Activated naive CD4-positive, alpha-beta T cell treated with anti-CD3 and anti-CD28 coated beads, Interleukin-2, amount 50 U/mL, for 72 hours (primary cell): Measurements from ENCODE around the gene LSAMP. TPM values are rescaled to one million over a fixed set of nuclear protein-coding genes. Genes with fewer than 3 reads are reported as not detected.
A peak's percentile ranks its signal among the peaks of the same experiment; 100 is the strongest.

Experiments used
- ATAC-seq, 2 donors: fragments of 150-1000 bp; cut with Tn5 transposase; 2 replicates each; pipeline ENCODE4 v1.10.0; 2021; ENCODE audit warnings: mild to moderate bottlenecking in 2 of 2, moderate library complexity in 2 of 2
- DNase-seq, 2 donors: peaks; one replicate each; pipeline ENCODE4 v3.0.0; 2021 to 2022; ENCODE audit warnings: low spot score in 2 of 2
- H3K27ac Mint-ChIP-seq, 2 donors: one replicate each; pipeline ENCODE4 v1.8.0; 2022; ENCODE audit warnings: mild to moderate bottlenecking in 2 of 2, mixed read lengths in 2 of 2
- H3K36me3 Mint-ChIP-seq, 2 donors: one replicate each; pipeline ENCODE4 v1.8.0; 2022; ENCODE audit warnings: mixed read lengths in 2 of 2
- H3K9me3 Mint-ChIP-seq, 2 donors: one replicate each; pipeline ENCODE4 v1.8.0; 2022; ENCODE audit warnings: mixed read lengths in 2 of 2
- total RNA-seq, 2 donors: library from RNA; stranded (reverse); gene quantifications; one replicate each; pipeline ENCODE4 v1.2.3, GENCODE V29; 2022

The LSAMP gene
- total RNA-seq, 2 donors from 2014 or later, result not detected

DNA sequence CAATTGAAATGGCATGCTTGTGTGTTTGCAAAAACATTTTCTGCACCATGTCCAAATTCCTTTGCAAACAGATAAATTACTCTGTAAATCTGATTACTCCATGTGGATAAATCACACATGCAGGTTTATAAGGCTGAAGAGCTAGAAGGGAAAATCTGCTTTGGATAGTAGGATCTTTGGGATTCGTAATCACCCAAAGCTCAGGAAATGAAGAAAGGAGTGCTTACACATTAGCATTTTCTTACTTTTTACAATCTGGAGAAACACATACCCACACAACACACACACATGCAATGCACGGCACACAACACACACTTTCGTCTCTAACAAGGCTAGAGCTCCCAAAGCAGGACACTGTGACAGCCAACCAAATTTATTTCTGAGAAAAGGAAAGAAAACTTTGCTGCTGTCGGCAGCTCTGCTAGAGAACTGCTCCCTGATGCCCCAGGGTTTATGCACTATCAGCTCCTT is 2.1 kb downstream of the LSAMP start:
- no peak for ATAC-seq
- DNase-seq, result no peak
- peaks cover 4 to 11% of the 10 kb centered on the region in 2 donors for H3K9me3 Mint-ChIP-seq

DNA sequence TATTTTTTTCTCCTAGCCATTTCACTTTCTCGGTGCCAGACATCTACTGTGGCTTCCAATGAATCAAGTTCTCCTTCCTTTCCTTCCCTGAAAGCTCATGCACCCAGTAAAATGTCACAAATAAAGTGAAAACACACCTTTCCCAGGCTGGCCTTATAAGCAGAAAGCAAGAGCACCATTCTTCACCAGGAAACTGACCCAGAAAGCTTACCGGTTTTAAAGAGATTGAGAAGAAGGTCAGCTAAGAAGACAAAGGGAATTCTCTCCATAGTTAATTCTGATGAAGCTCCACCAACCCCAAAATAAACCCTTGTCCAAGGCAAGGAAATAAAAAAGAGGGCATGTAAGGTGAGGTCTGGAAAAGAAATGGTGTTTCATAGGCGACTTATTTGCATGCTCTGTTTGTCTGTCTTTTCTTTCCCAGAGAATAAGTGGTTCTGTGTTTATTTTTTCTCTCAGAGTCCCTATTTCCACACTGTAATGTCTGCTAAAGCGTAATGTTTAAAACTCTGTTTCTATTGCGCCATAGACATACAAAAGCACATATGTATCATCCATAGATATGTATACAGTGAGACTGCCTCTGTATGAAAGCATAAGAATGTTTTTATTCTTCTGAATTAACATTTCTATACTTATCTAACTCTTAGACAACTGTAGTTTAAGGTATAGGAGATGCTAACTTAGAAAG is 2.8 kb downstream of the LSAMP start:
- Mint-ChIP-seq H3K9me3 (peaks cover 4 to 9% of the 10 kb centered on the region in 2 donors), H3K27ac (no peak overlapping the region), H3K36me3 (peaks cover 0 to 8% of the 10 kb centered on the region in 2 donors)
- ATAC-seq, result no peak
- DNase-seq, result no peak

More for the DNA sequence above, 2.1 kb downstream of the LSAMP start:
- no peak overlapping the region for H3K27ac Mint-ChIP-seq
- peaks cover 0 to 8% of the 10 kb centered on the region in 2 donors for H3K36me3 Mint-ChIP-seq

DNA sequence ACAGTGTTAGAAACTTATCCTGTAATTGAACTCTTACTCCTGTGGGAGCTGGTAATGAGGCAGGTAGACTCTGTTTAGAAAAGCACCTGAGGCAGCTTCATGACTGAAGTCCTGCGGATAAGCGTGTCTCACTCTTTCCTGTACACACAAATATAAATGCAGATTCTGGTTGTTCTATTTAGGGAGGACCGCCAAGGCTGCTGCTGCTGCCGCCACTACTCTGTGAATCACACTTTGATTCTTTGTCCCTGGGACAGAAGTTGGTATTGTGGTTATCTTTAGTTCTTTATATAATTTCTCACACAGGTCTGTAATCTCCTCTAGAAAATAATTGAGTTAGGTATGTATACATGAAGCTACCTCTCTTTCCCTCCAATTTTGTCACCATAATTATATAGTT is 3.6 kb downstream of the LSAMP start:
- Mint-ChIP-seq H3K9me3 (peaks cover 4 to 6% of the 10 kb centered on the region in 2 donors), H3K27ac (no peak overlapping the region), H3K36me3 (peaks cover 0 to 8% of the 10 kb centered on the region in 2 donors)
- DNase-seq, result no peak
- ATAC-seq, result no peak

- ATAC-seq, result peak in 1 of 2 donors; percentile 53
- Mint-ChIP-seq H3K9me3 (peaks cover 6 to 13% of the 10 kb centered on the region in 2 donors), H3K36me3 (peaks cover 0 to 8% of the 10 kb centered on the region in 2 donors)
Observed at GRCh38 chr3:116440196-116440595, 5.1 kb downstream of the LSAMP start.

DNA sequence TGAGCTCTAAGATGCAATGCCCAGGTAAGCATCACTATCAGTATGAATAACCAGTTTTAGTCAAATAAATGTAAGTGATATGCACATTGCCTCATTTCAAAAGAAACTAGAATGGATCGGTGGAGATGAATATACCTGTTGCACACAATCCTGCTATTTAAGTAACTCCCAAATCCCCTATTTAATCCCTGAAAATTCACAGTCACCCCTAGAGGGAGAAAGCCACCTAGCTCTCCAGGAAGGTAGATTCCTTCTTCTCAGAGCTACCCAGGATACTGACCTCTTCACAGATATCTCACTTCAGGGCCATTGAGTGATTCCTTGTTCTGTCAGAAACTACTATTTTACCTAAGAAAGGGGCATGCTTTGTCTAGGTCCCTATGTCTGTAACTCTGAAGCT is 11.7 kb downstream of the LSAMP start:
- H3K9me3 Mint-ChIP-seq, result peaks cover 12 to 21% of the 10 kb centered on the region in 2 donors
- no peak for ATAC-seq
- H3K27ac Mint-ChIP-seq, result no peak overlapping the region
- H3K36me3 Mint-ChIP-seq, result no peaks in the 10 kb centered on the region
- no peak for DNase-seq

More at GRCh38 chr3:116440196-116440595, 5.1 kb downstream of the LSAMP start:
- H3K27ac Mint-ChIP-seq, result no peak overlapping the region
- DNase-seq, result no peak

DNA sequence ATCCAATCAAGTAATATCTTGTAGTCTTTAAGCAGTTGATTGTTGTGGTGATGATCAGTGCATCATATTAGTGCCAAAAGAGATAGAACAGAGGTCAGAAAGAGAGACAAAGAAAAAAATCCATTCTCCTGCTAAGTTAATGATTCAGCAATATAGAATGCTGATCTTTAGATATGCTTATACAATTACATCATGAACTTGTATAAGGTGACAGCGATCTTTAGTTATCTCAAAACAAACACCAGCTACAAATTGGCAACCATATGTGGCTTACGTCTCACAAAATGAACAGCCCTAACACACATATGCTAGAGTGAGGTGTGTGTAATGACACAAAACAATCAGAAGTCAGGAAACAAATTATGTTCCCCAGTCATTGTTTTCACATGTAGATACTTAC is 12.5 kb downstream of the LSAMP start:
- Mint-ChIP-seq H3K36me3 (no peaks in the 10 kb centered on the region), H3K9me3 (peaks cover 15 to 21% of the 10 kb centered on the region in 2 donors), H3K27ac (no peak overlapping the region)
- DNase-seq, result no peak
- no peak for ATAC-seq

DNA sequence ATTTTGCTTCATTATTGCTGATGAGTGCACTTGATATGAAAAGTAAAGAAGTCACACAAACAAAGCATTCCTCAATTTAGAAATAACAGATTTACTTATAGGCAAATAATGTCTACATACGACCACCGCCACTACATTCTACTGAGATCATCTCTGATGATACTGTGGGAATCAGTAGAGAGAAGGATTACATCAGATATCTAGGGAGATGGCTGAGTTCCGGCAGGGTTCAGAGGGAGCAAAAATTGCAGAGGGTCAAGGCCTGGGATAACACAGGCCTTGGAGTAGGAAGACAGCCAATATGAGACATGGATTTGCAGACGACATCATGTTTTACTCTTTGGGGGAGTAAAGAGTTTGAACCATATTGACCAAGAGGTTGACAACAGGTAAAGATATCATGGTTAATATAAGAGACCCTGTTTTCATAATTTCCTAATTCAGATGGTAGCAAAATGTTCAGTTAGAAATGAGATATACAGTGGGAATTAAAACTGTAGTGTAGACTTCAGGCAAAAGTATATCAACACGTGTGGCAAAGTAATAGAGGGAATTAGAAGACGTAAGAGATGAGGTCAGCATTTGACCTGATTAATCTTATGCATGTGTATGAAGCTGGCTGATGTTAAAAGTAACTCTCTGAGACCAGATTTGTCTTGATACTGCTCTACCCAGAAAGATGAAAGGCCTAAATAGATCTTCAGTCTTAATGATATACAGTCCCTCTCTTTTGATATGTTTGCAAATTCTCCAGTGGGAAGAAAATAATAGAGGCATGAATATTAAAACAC is 15.6 kb downstream of the LSAMP start:
- ATAC-seq (no peak), DNase-seq (no peak)
- Mint-ChIP-seq H3K36me3 (no peaks in the 10 kb centered on the region), H3K27ac (no peak overlapping the region), H3K9me3 (peaks cover 11 to 18% of the 10 kb centered on the region in 2 donors)

GRCh38 chr3:116426036-116426435 is 19.3 kb downstream of the LSAMP start:
- no peak for ATAC-seq
- H3K27ac Mint-ChIP-seq, result no peak overlapping the region
- H3K9me3 Mint-ChIP-seq, result peaks cover 10 to 17% of the 10 kb centered on the region in 2 donors
- DNase-seq, result no peak
- H3K36me3 Mint-ChIP-seq, result no peaks in the 10 kb centered on the region

- no peak for DNase-seq
- Mint-ChIP-seq H3K9me3 (peaks cover 10 to 17% of the 10 kb centered on the region in 2 donors), H3K36me3 (no peaks in the 10 kb centered on the region), H3K27ac (no peak overlapping the region)
- ATAC-seq, result no peak
Observed at GRCh38 chr3:116425126-116425525, 20.2 kb downstream of the LSAMP start.

- Mint-ChIP-seq H3K36me3 (no peaks in the 10 kb centered on the region), H3K9me3 (peaks cover 9 to 12% of the 10 kb centered on the region in 2 donors), H3K27ac (no peak overlapping the region)
- DNase-seq (no peak), ATAC-seq (no peak)
Observed at GRCh38 chr3:116423945-116424344, 21.3 kb downstream of the LSAMP start.

GRCh38 chr3:116423374-116423773 is 21.9 kb downstream of the LSAMP start:
- ATAC-seq (no peak), DNase-seq (no peak)
- peaks cover 15% of the 10 kb centered on the region in 2 donors for H3K9me3 Mint-ChIP-seq
- no peaks in the 10 kb centered on the region for H3K36me3 Mint-ChIP-seq
- no peak overlapping the region for H3K27ac Mint-ChIP-seq

DNA sequence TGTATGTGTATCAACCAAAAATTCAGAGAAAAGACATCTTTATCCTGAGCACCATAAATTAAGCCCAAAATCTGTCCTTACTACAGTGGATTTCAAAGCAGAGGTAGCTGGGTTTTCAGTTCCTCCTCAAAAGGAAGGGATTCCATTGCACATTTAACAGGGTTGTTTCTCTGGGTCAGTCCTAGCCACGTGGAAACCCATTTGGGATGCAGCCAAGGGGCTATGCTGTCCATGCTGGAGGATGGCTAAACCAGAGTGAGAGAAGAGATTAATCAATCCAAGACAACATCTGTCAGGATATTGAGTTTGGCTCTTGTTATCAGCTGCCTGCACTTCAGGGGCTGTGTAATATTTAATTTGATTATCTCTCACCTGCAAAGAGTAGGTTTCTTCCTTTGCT is 28.1 kb downstream of the LSAMP start:
- DNase-seq, result no peak
- H3K9me3 Mint-ChIP-seq, result peaks cover 17 to 23% of the 10 kb centered on the region in 2 donors
- peaks cover 0 to 4% of the 10 kb centered on the region in 2 donors for H3K36me3 Mint-ChIP-seq
- H3K27ac Mint-ChIP-seq, result no peak overlapping the region
- no peak for ATAC-seq

DNA sequence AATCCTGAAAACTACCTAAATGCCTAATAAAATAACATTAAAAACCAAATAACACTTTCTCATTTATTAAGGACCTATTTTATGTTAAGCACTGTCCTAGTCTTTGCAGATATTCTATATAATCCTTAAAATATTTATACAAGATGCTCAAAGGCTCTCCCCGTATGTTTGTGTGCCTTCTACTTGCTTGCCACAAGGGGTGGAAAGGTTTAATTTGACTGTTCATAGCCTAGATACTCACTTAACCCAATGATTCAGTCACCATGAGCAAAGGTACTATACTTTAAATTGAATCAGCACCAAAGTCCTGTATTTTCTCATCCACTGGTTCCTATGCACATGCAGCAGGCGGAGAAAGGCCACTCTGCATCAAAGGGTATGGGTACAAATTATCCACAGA is 32.0 kb downstream of the LSAMP start:
- Mint-ChIP-seq H3K9me3 (peaks cover 12 to 17% of the 10 kb centered on the region in 2 donors), H3K36me3 (peaks cover 0 to 4% of the 10 kb centered on the region in 2 donors), H3K27ac (no peak overlapping the region)
- ATAC-seq (no peak), DNase-seq (no peak)

GRCh38 chr3:116408473-116408872 is 36.8 kb downstream of the LSAMP start:
- H3K27ac Mint-ChIP-seq, result no peak overlapping the region
- no peaks in the 10 kb centered on the region for H3K36me3 Mint-ChIP-seq
- ATAC-seq, result no peak
- DNase-seq, result no peak
- peaks cover 2 to 8% of the 10 kb centered on the region in 2 donors for H3K9me3 Mint-ChIP-seq

- H3K36me3 Mint-ChIP-seq, result no peaks in the 10 kb centered on the region
- ATAC-seq, result no peak
- peaks cover 4 to 7% of the 10 kb centered on the region in 2 donors for H3K9me3 Mint-ChIP-seq
- DNase-seq, result no peak
- no peak overlapping the region for H3K27ac Mint-ChIP-seq
Observed at GRCh38 chr3:116405231-116405630, 40.1 kb downstream of the LSAMP start.

DNA sequence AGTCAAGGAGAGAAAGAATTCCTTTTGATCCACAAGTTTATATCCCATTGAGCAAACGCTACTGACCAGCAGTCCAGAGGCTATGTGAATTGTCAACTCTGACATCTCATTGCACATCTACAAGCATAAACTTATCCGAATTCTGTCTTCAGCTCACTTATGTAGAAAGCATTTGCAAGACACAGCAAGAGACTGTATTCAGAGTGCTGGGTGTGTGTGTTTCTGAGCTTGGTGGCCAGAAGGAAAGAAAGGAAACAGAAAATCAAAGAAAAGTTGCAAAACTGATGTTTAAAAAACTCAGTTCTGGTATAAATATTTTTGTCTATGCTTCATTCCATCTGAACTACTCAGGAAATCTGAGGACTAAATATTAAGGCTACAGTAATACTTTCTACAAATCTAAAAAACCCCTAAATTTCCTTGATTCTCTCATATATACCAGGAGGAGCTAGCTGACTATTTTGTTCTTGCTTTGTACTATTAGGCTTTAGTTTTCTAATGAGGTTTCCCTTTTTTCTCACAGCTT is 45.5 kb downstream of the LSAMP start:
- Mint-ChIP-seq H3K9me3 (peaks cover 4 to 23% of the 10 kb centered on the region in 2 donors), H3K27ac (no peak overlapping the region), H3K36me3 (no peaks in the 10 kb centered on the region)
- ATAC-seq (no peak), DNase-seq (no peak)

DNA sequence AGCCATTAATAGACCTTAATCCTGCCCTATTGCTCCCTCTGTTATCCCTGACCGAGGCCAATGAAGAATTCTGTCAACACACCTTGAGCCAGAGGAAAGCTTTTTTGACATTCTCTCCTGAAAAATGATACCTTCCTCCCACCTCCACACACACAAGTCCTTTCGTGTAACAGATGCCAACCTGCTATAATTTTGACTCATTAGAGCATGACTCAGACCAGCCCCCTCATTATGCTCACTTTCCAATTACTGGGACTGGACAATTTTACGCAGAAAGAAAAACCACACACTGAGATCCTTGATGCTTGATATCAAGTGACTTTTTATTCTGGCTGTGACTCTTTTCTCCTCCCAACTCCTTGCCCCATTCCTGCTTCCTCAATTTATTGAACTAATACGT is 50.9 kb downstream of the LSAMP start:
- no peak for DNase-seq
- no peaks in the 10 kb centered on the region for H3K36me3 Mint-ChIP-seq
- peaks cover 8 to 25% of the 10 kb centered on the region in 2 donors for H3K9me3 Mint-ChIP-seq
- ATAC-seq, result no peak
- no peak overlapping the region for H3K27ac Mint-ChIP-seq
